GM23338 (cell line): ENCODE data around the gene LEP. TPM values are rescaled to one million over a fixed set of nuclear protein-coding genes. Genes with fewer than 3 reads are reported as not detected.
A peak's percentile ranks its signal among the peaks of the same experiment; 100 is the strongest.

ENCODE experiments used
- ATAC-seq: fragments of 200-7000 bp; cut with Tn5 transposase; 3 replicates; pipeline ENCODE4 v1.9.1; 2020
- DNase-seq: peaks from one replicate; pipeline ENCODE4 v3.0.0-alpha.2; 2015; ENCODE audit warnings: low spot score
- H2AFZ ChIP-seq: fragments of 200-600 bp; sonication (generic); 2 replicates; pipeline ENCODE4 v1.8.0; 2016; ENCODE audit warnings: antibody characterized with exemption, mild to moderate bottlenecking, moderate library complexity
- H3F3A ChIP-seq: fragments of 200-600 bp; sonication (generic); replicated peaks from 2 replicates; pipeline ENCODE4 v1.8.0; 2017; ENCODE audit warnings: antibody characterized with exemption, mixed run types, low read depth
- H3K27ac ChIP-seq: fragments of 200-600 bp; sonication (generic); 2 replicates; pipeline ENCODE4 v1.6.1; 2016; ENCODE audit warnings: low read depth
- H3K27me3 ChIP-seq: fragments of 200-600 bp; sonication (generic); 2 replicates; pipeline ENCODE4 v1.8.0; 2016; ENCODE audit warnings: mild to moderate bottlenecking, mixed run types, moderate library complexity; ENCODE audit not compliant: insufficient read depth
- H3K36me3 ChIP-seq: fragments of 200-600 bp; sonication (generic); 2 replicates; pipeline ENCODE4 v1.8.0; 2016; ENCODE audit warnings: mild to moderate bottlenecking; ENCODE audit not compliant: insufficient read depth
- H3K4me1 ChIP-seq: fragments of 200-600 bp; sonication (generic); 2 replicates; pipeline ENCODE4 v1.8.0; 2016; ENCODE audit warnings: mild to moderate bottlenecking, moderate library complexity; ENCODE audit not compliant: insufficient read depth
- H3K4me2 ChIP-seq: fragments of 200-600 bp; sonication (generic); 2 replicates; pipeline ENCODE4 v1.7.1; 2017; ENCODE audit warnings: mixed run types
- H3K4me3 ChIP-seq: fragments of 200-600 bp; sonication (generic); 2 replicates; pipeline ENCODE4 v1.6.1; 2016; ENCODE audit warnings: mixed run types
- H3K79me2 ChIP-seq: fragments of 200-600 bp; sonication (generic); replicated peaks from 2 replicates; pipeline ENCODE4 v1.8.0; 2017; ENCODE audit warnings: mild to moderate bottlenecking; ENCODE audit not compliant: insufficient read depth
- H3K9me2 ChIP-seq: fragments of 200-600 bp; sonication (generic); 2 replicates; pipeline ENCODE4 v1.8.0; 2017; ENCODE audit not compliant: insufficient read depth
- H4K20me1 ChIP-seq: fragments of 200-600 bp; sonication (generic); replicated peaks from 2 replicates; pipeline ENCODE4 v1.8.0; 2017; ENCODE audit warnings: mild to moderate bottlenecking; ENCODE audit not compliant: insufficient read depth
- H3K27ac Mint-ChIP-seq: 2 replicates; pipeline ENCODE4 v1.8.0; 2020; ENCODE audit warnings: inconsistent platforms, mild to moderate bottlenecking, moderate library complexity, mixed read lengths
- H3K27me3 Mint-ChIP-seq: 3 replicates; pipeline ENCODE4 v1.8.0; 2022; ENCODE audit warnings: low read depth, mild to moderate bottlenecking, moderate library complexity, mixed read lengths, inconsistent platforms; ENCODE audit not compliant: insufficient read depth, poor library complexity
- H3K36me3 Mint-ChIP-seq: 3 replicates; pipeline ENCODE4 v1.8.0; 2021; ENCODE audit warnings: low read depth, mild to moderate bottlenecking, inconsistent platforms, moderate library complexity, mixed read lengths
- H3K4me1 Mint-ChIP-seq: 3 replicates; pipeline ENCODE4 v1.8.0; 2020; ENCODE audit warnings: mild to moderate bottlenecking, inconsistent platforms, mixed read lengths
- H3K4me3 Mint-ChIP-seq: 3 replicates; pipeline ENCODE4 v1.8.0; 2021; ENCODE audit warnings: moderate library complexity, mild to moderate bottlenecking, inconsistent platforms, mixed read lengths
- H3K9me3 Mint-ChIP-seq: 3 replicates; pipeline ENCODE4 v1.8.0; 2020; ENCODE audit warnings: moderate library complexity, mild to moderate bottlenecking, inconsistent platforms, mixed read lengths
- EZH2phosphoT487 ChIP-seq: fragments of 200-600 bp; sonication (generic); IDR thresholded peaks from one replicate; pipeline ENCODE4 v1.8.1; 2018; ENCODE audit warnings: antibody characterized with exemption; ENCODE audit not compliant: unreplicated experiment
- JUNB ChIP-seq: IDR thresholded peaks from one replicate; pipeline ENCODE4 v1.6.1; 2016; ENCODE audit warnings: antibody characterized with exemption; ENCODE audit not compliant: unreplicated experiment
- NANOG ChIP-seq: IDR thresholded peaks from 2 replicates; pipeline ENCODE4 v1.6.1; 2016; ENCODE audit warnings: antibody characterized with exemption, borderline replicate concordance
- POLR2AphosphoS5 ChIP-seq: IDR thresholded peaks from 2 replicates; pipeline ENCODE4 v1.6.1; 2016; ENCODE audit warnings: antibody characterized with exemption, low read depth
- REST ChIP-seq: IDR thresholded peaks from one replicate; pipeline ENCODE4 v1.6.1; 2018; ENCODE audit warnings: antibody characterized with exemption; ENCODE audit not compliant: unreplicated experiment
- STAT1 ChIP-seq: IDR thresholded peaks from one replicate; pipeline ENCODE4 v1.6.1; 2016; ENCODE audit warnings: antibody characterized with exemption; ENCODE audit not compliant: unreplicated experiment
- ZNF114 ChIP-seq: fragments of 250-450 bp; sonication (Bioruptor Pico); IDR thresholded peaks from 2 replicates; pipeline ENCODE4 v1.5.0; 2020; ENCODE audit warnings: mild to moderate bottlenecking, moderate library complexity
- ZNF462 ChIP-seq: fragments of 250-450 bp; sonication (Bioruptor Pico); IDR thresholded peaks from 2 replicates; pipeline ENCODE4 v1.5.0; 2020; ENCODE audit warnings: mild to moderate bottlenecking, moderate library complexity
- long read RNA-seq: library from polyadenylated mRNA; unstranded; transcript quantifications from one replicate; pipeline ENCODE4 v2.0.0, GENCODE V29; 2020; ENCODE audit not compliant: unreplicated experiment
- polyA plus RNA-seq: library from polyadenylated mRNA; unstranded; fragments of >200 nt; fragmentation: Nextera tagmentation; extraction: Ambion mirVana; gene quantifications from 2 replicates; pipeline ENCODE4 v1.2.1, GENCODE V29; 2016
- total RNA-seq: library from RNA; depleted of rRNA; stranded (reverse); fragments of >200 nt; shearing (Covaris generic); gene quantifications from 2 replicates; pipeline ENCODE4 v1.2.3, GENCODE V29; 2014; rRNA removed

LEP gene
- total RNA-seq: not detected in 2 replicates
- not detected in 2 replicates for polyA plus RNA-seq
- long read RNA-seq: 0 reads

- H3K9me3 Mint-ChIP-seq: peaks cover 25% of the 10 kb centered on the region
- Histone ChIP-seq H3K79me2 (no peaks in the 10 kb centered on the region), H3K27ac (no peak within 1 kb of the TSS), H3K27me3 (no peaks in the 10 kb centered on the region), H3K4me1 (no peaks in the 10 kb centered on the region), H2AFZ (no peak within 1 kb of the TSS), H3K9me2 (peaks cover 14% of the 10 kb centered on the region; the same call in 1 of the 2 replicates), H3K36me3 (no peaks in the 10 kb centered on the region), H3K4me3 (no peak within 1 kb of the TSS), H3F3A (no peaks in the 10 kb centered on the region), H3K4me2 (no peak within 1 kb of the TSS), H4K20me1 (no peaks in the 10 kb centered on the region)
- ATAC-seq (peak; percentile 75), DNase-seq (no peak)
- no peak for TF ChIP-seq ZNF114 (CRISPR knock-in tag)
- no peak for TF ChIP-seq NANOG
- H3K4me3 Mint-ChIP-seq: no peak within 1 kb of the TSS
- H3K36me3 Mint-ChIP-seq: peaks cover 14% of the 10 kb centered on the region; the same call in 2 of the 3 replicates
- H3K27me3 Mint-ChIP-seq: peaks cover 15% of the 10 kb centered on the region
- no peak within 1 kb of the TSS for H3K27ac Mint-ChIP-seq
- H3K4me1 Mint-ChIP-seq: peaks cover 7% of the 10 kb centered on the region
Measured at GRCh38 chr7:128240696-128241386, at the start of gene LEP. LEP (plus strand) TSS chr7:128241278; CDS start chr7:128252019, 10,741 bp downstream.

- Histone ChIP-seq H3K4me3 (peak overlapping the region; percentile 58), H3K27ac (0 out of 2 replicates have a peak overlapping the region, but pooled peaks have one; percentile 73), H3K4me1 (peaks cover 18% of the 10 kb centered on the region), H3K9me2 (0 out of 2 replicates have a peak, but pooled peaks cover 7% of the 10 kb centered on the region), H3K27me3 (peaks cover 10% of the 10 kb centered on the region; the same call in 1 of the 2 replicates), H3K4me2 (peak overlapping the region; percentile 84), H3K79me2 (no peaks in the 10 kb centered on the region), H3F3A (no peaks in the 10 kb centered on the region), H2AFZ (peak overlapping the region; percentile 82), H4K20me1 (no peaks in the 10 kb centered on the region), H3K36me3 (no peaks in the 10 kb centered on the region)
- Mint-ChIP-seq H3K36me3 (peaks cover 12% of the 10 kb centered on the region), H3K4me3 (no peak overlapping the region), H3K4me1 (peaks cover 19% of the 10 kb centered on the region), H3K27me3 (peaks cover 7% of the 10 kb centered on the region), H3K9me3 (peaks cover 24% of the 10 kb centered on the region), H3K27ac (no peak overlapping the region)
- TF ChIP-seq JUNB (no peak), ZNF114 (CRISPR knock-in tag) (no peak), POLR2AphosphoS5 (peak; percentile 42; the same call in 1 of the 2 replicates), EZH2phosphoT487 (no peak), REST (no peak), STAT1 (no peak), ZNF462 (CRISPR knock-in tag) (no peak)
- ATAC-seq: peak; percentile 85
- peak; percentile 85 for DNase-seq
Measured at GRCh38 chr7:128192497-128193142, 48.5 kb upstream of the LEP start.
